Left ventricle myocardium inferior (tissue), 1 donor: ENCODE results near the gene PPP1R14D. TPM values are rescaled to one million over a fixed set of nuclear protein-coding genes. Genes with fewer than 3 reads are reported as not detected.

Experiments
- DNase-seq: peaks from one replicate; pipeline ENCODE4 v3.0.0-alpha.2; 2020
- H3K27ac ChIP-seq: fragments of 200-600 bp; replicated peaks from 2 replicates; pipeline ENCODE4 v1.8.0; 2021
- H3K27me3 ChIP-seq: fragments of 200-600 bp; 2 replicates; pipeline ENCODE4 v1.8.0; 2021; ENCODE audit warnings: low read depth
- H3K36me3 ChIP-seq: fragments of 200-600 bp; 2 replicates; pipeline ENCODE4 v1.8.0; 2021
- H3K4me1 ChIP-seq: fragments of 200-600 bp; 2 replicates; pipeline ENCODE4 v1.8.0; 2021
- H3K4me3 ChIP-seq: fragments of 200-600 bp; 2 replicates; pipeline ENCODE4 v1.8.0; 2021; ENCODE audit warnings: mild to moderate bottlenecking, moderate library complexity
- H3K9me3 ChIP-seq: fragments of 200-600 bp; replicated peaks from 2 replicates; pipeline ENCODE4 v1.8.0; 2021
- CTCF ChIP-seq: fragments of 200-600 bp; IDR thresholded peaks from 2 replicates; pipeline ENCODE4 v1.8.0; 2021; ENCODE audit warnings: antibody characterized with exemption, mild to moderate bottlenecking, borderline replicate concordance
- intact Hi-C: fragments of 100-400 bp; cut with micrococcal nuclease; formaldehyde crosslinking; loops from one replicate; pipeline ENCODE4 v1.11.0; 2022
- total RNA-seq: library from RNA; stranded (reverse); fragmentation: NEBNext Ultra II Directional; extraction: Animal tissue kit (Norgen Biotek cat#: 25700); gene quantifications from one replicate; pipeline ENCODE4 v1.2.1, GENCODE V29; 2021
- donor health status: DM: no; HTN: yes; CAD: no; lungs with severe emphysema.

PPP1R14D gene
- total RNA-seq, 1 donor from 2014 or later = not detected

GRCh38 chr15:40776537-40777141 is 51.9 kb downstream of the PPP1R14D start:
- Histone ChIP-seq H3K4me3 (no peak overlapping the region), H3K9me3 (no peaks in the 10 kb centered on the region), H3K36me3 (peaks cover 84% of the 10 kb centered on the region), H3K27ac (no peak overlapping the region), H3K4me1 (no peaks in the 10 kb centered on the region), H3K27me3 (no peaks in the 10 kb centered on the region)
- intact Hi-C loops = no loop called here
- no peak for TF ChIP-seq CTCF
- DNase-seq = no peak

GRCh38 chr15:40775740-40776536 is 52.6 kb downstream of the PPP1R14D start:
- no peak for DNase-seq
- H3K36me3 ChIP-seq = peaks cover 85% of the 10 kb centered on the region
- no peaks in the 10 kb centered on the region for H3K4me1 ChIP-seq
- H3K4me3 ChIP-seq = no peak overlapping the region
- H3K27me3 ChIP-seq = no peaks in the 10 kb centered on the region
- no peaks in the 10 kb centered on the region for H3K9me3 ChIP-seq
- TF ChIP-seq CTCF = no peak
- intact Hi-C loops = no loop called here
- H3K27ac ChIP-seq = no peak overlapping the region

- peaks cover 90% of the 10 kb centered on the region for H3K36me3 ChIP-seq
- intact Hi-C loops = no loop called here
- H3K9me3 ChIP-seq = no peaks in the 10 kb centered on the region
- no peaks in the 10 kb centered on the region for H3K27me3 ChIP-seq
- no peaks in the 10 kb centered on the region for H3K4me1 ChIP-seq
- H3K27ac ChIP-seq = no peak overlapping the region
- TF ChIP-seq CTCF = no peak
- DNase-seq = no peak
- no peak overlapping the region for H3K4me3 ChIP-seq
Observed at GRCh38 chr15:40775007-40775406, 53.5 kb downstream of the PPP1R14D start.

- Histone ChIP-seq H3K4me1 (peaks cover 9% of the 10 kb centered on the region), H3K27ac (no peak overlapping the region), H3K36me3 (peaks cover 79% of the 10 kb centered on the region), H3K27me3 (no peaks in the 10 kb centered on the region), H3K4me3 (no peak overlapping the region), H3K9me3 (no peaks in the 10 kb centered on the region)
- DNase-seq = no peak
- intact Hi-C loops = no loop called here
- TF ChIP-seq CTCF = no peak
Observed at GRCh38 chr15:40773902-40774301, 54.6 kb downstream of the PPP1R14D start.

GRCh38 chr15:40773496-40773895 is 55.0 kb downstream of the PPP1R14D start:
- intact Hi-C loops = no loop called here

More at GRCh38 chr15:40773496-40773895, 55.0 kb downstream of the PPP1R14D start:
- Histone ChIP-seq H3K4me1 (peaks cover 10% of the 10 kb centered on the region), H3K36me3 (peaks cover 75% of the 10 kb centered on the region), H3K4me3 (no peak overlapping the region), H3K27ac (no peak overlapping the region), H3K27me3 (no peaks in the 10 kb centered on the region), H3K9me3 (no peaks in the 10 kb centered on the region)
- DNase-seq = no peak
- TF ChIP-seq CTCF = no peak
